ENCODE measurements around the gene CUL2.

DNA sequence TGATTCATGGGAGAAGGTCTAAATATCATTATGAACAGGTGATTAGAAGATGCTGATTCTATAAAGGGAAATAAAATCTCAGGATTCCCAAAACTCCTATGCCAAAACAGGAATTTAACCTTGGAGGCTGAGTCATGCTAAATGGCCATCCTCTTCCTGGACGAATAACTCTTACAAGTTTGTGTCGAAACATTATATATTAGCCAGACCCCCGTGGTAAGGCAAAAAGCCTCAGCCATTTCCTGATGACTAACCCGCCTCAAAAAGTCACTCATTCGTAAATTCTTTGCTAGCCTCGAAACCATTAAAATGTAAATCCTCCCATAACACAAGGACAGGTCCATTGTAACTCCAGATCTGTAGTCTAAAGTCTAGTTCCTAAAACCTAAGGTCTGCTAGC is 32.0 kb downstream of the CUL2 start:
- no peak for TF ChIP-seq POLR2AphosphoS5 (IDR thresholded peaks at IDR 0.05; ENCODE audit: low read depth, low read length)
- no peak for TF ChIP-seq TAF1 (IDR thresholded peaks at IDR 0.05; ENCODE audit: borderline replicate concordance, insufficient read depth, low read length)
